Keratinocyte (primary cell): Measurements from ENCODE around the gene ATP7A. TPM values are rescaled to one million over a fixed set of nuclear protein-coding genes. Genes with fewer than 3 reads are reported as not detected.

ENCODE experiments used
- DNase-seq: peaks from one replicate; pipeline ENCODE4 v3.0.0-alpha.2; 2011; ENCODE audit warnings: low read depth, missing footprints, low spot score
- FAIRE-seq: peaks from 2 replicates; lab custom pipeline; 2011; peaks lifted over from hg19 to GRCh38; lab: Jason Lieb, UNC
- H2AFZ ChIP-seq: 2 replicates; pipeline ENCODE4 v1.6.0; 2012; ENCODE audit warnings: low read length, control low read depth, inconsistent platforms; ENCODE audit not compliant: control insufficient read depth
- H3K27ac ChIP-seq: 2 replicates; pipeline ENCODE4 v1.5.1; 2011; ENCODE audit warnings: low read length; ENCODE audit not compliant: control insufficient read depth, insufficient read depth
- H3K27me3 ChIP-seq: 3 replicates; pipeline ENCODE4 v1.6.0; 2011; ENCODE audit warnings: low read length; ENCODE audit not compliant: control insufficient read depth, insufficient read depth; ENCODE audit errors: extremely low read depth
- H3K36me3 ChIP-seq, 2 experiments: 2 replicates in 1 of 2; 3 replicates in 1 of 2; pipeline ENCODE4 v1.5.1; 2011; ENCODE audit warnings: low read length in 2 of 2, mild to moderate bottlenecking in 1 of 2; ENCODE audit not compliant: control insufficient read depth in 2 of 2, insufficient read depth in 2 of 2; ENCODE audit errors: extremely low read depth in 1 of 2
- H3K4me1 ChIP-seq: 3 replicates; pipeline ENCODE4 v1.5.1; 2011; ENCODE audit warnings: low read length; ENCODE audit not compliant: control insufficient read depth, insufficient read depth; ENCODE audit errors: extremely low read depth
- H3K4me2 ChIP-seq: 3 replicates; pipeline ENCODE4 v1.6.0; 2011; ENCODE audit warnings: low read depth, low read length; ENCODE audit not compliant: control insufficient read depth, insufficient read depth; ENCODE audit errors: extremely low read depth
- H3K4me3 ChIP-seq, 3 experiments: fragments of 200-600 bp in 1 of 3; sonication (generic) in 1 of 3; 2 replicates in 2 of 3; 3 replicates in 1 of 3; pipeline ENCODE4 v1.5.1; 2011 to 2016; ENCODE audit warnings: low read length in 3 of 3, mild to moderate bottlenecking in 3 of 3, control low read depth in 2 of 3, inconsistent platforms in 1 of 3, low read depth in 1 of 3, mixed read lengths in 1 of 3, mixed run types in 1 of 3, moderate library complexity in 1 of 3; ENCODE audit not compliant: control insufficient read depth in 2 of 3, insufficient read depth in 2 of 3; ENCODE audit errors: extremely low read depth in 1 of 3
- H3K79me2 ChIP-seq: 2 replicates; pipeline ENCODE4 v1.6.0; 2012; ENCODE audit warnings: low read length; ENCODE audit not compliant: control insufficient read depth, insufficient read depth
- H3K9ac ChIP-seq: 3 replicates; pipeline ENCODE4 v1.6.0; 2011; ENCODE audit warnings: low read length; ENCODE audit not compliant: control insufficient read depth, insufficient read depth; ENCODE audit errors: extremely low read depth
- H3K9me1 ChIP-seq: 3 replicates; pipeline ENCODE4 v1.6.0; 2011; ENCODE audit warnings: low read length; ENCODE audit not compliant: control insufficient read depth, insufficient read depth; ENCODE audit errors: extremely low read depth
- H3K9me3 ChIP-seq: 2 replicates; pipeline ENCODE4 v1.5.1; 2012; ENCODE audit warnings: low read depth, low read length; ENCODE audit not compliant: control insufficient read depth
- H4K20me1 ChIP-seq: 3 replicates; pipeline ENCODE4 v1.6.0; 2011; ENCODE audit warnings: low read length; ENCODE audit not compliant: control insufficient read depth, insufficient read depth; ENCODE audit errors: extremely low read depth
- EZH2 ChIP-seq: IDR thresholded peaks from one replicate; pipeline ENCODE4 v1.6.1; 2012; ENCODE audit warnings: inconsistent platforms, mild to moderate bottlenecking, low read length, moderate library complexity
- dilution Hi-C: fragments of 300-500 bp; cut with MboI; formaldehyde crosslinking; loops from one replicate; pipeline ENCODE4 v1.7.0; 2020; ENCODE audit warnings: low sequenced_read_pairs; ENCODE audit not compliant: extremely low pct_ligation_motif_present
- polyA plus RNA-seq, 5 experiments: library from polyadenylated mRNA; depleted of rRNA in 3 of 5; stranded (reverse) in 3 of 5; stranded (forward) in 1 of 5; unstranded in 1 of 5; fragments of >200 nt; gene quantifications; 1 replicate in 1 of 5; 2 replicates in 3 of 5; 3 replicates in 1 of 5; pipeline versions ENCODE4 v1.2.1 to v1.2.3, GENCODE V29; 2011 to 2012; ENCODE audit warnings: missing spikeins in 2 of 5, low read depth in 1 of 5, low replicate concordance in 1 of 5
- TF ChIP-seq, protein P1 (sequence below), 3 experiments: IDR thresholded peaks in 1 of 3; conservative IDR thresholded peaks in 1 of 3; optimal IDR thresholded peaks in 1 of 3; 2 replicates in 2 of 3; 3 replicates in 1 of 3; pipeline versions ENCODE3 to v1.5.1; 2011; ENCODE audit warnings: low read length in 3 of 3, mild to moderate bottlenecking in 3 of 3, moderate library complexity in 2 of 3, control low read depth in 1 of 3, inconsistent platforms in 1 of 3; ENCODE audit not compliant: insufficient read depth in 2 of 3; ENCODE audit errors: extremely low read depth in 1 of 3

Gene ATP7A
- polyA plus RNA-seq, 1 donor (not counting 4 experiments of a cell fraction or from before 2014, with no cell fraction given) = 4.0 TPM

DNA sequence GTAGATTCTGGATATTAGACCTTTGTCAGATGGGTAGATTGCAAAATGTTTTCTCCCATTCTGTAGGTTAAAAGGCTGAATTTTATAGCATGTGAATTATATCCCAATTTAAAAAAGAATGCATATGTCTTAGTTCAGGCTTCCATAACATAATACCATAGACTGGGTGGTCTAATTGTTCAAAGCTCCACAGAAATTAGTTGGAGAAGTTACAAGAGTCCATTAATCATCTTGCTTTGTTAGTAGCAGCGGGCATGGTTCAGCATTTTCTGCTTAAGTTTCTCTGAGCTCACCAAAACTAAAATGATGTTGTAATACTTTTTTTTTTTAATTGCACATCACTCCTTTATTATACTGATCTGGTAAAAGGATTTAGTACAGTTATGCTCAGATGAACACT is 57.1 kb downstream of the ATP7A start:
- H3K4me2 ChIP-seq = no peak overlapping the region
- H3K27me3 ChIP-seq = no peaks in the 10 kb centered on the region
- DNase-seq (no peak), FAIRE-seq (no peak)
- no peak for TF ChIP-seq EZH2
- H3K9ac ChIP-seq = no peak overlapping the region
- no peaks in the 10 kb centered on the region for H3K4me1 ChIP-seq
- no peak overlapping the region for H3K27ac ChIP-seq
- no peaks in the 10 kb centered on the region for H3K36me3 ChIP-seq
- no peaks in the 10 kb centered on the region for H3K9me3 ChIP-seq
- no peaks in the 10 kb centered on the region for H3K79me2 ChIP-seq
- H3K4me3 ChIP-seq = no peak overlapping the region
- H4K20me1 ChIP-seq = no peaks in the 10 kb centered on the region
- dilution Hi-C loops = no loop called here
- H2AFZ ChIP-seq = no peak overlapping the region
- H3K9me1 ChIP-seq = no peaks in the 10 kb centered on the region

DNA sequence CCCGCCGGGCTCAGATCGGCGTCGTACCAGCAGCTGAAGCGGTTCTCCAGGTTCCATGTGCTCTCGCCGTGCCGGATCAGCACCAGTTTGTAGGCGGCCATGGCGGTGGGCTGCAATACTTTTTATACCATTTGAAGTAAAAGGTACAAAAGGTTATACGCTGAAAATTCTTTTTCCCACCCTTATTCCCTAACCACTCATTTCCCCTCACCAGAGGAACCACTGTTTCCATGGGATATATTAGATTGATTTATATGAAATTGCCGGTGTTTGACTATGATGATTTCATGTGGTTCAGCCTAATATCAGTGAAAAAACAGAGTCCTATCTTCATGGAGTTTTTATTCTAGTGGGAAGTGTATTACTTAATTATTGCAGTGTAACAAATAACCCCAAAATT is 59.0 kb downstream of the ATP7A start, which contains the start of gene PGAM4:
PGAM4 (minus strand) TSS at position 101 of the 400 bp plus-strand sequence; CDS start at position 101, 0 bp downstream.
- Histone ChIP-seq H3K4me1 (no peaks in the 10 kb centered on the region), H3K4me2 (no peak within 1 kb of the TSS), H3K36me3 (no peaks in the 10 kb centered on the region), H3K9ac (no peak within 1 kb of the TSS), H3K9me3 (no peaks in the 10 kb centered on the region), H3K4me3 (no peak within 1 kb of the TSS), H3K27me3 (no peaks in the 10 kb centered on the region), H2AFZ (no peak within 1 kb of the TSS), H3K27ac (no peak within 1 kb of the TSS), H4K20me1 (no peaks in the 10 kb centered on the region), H3K9me1 (no peaks in the 10 kb centered on the region), H3K79me2 (no peaks in the 10 kb centered on the region)
- no peak for DNase-seq
- FAIRE-seq = no peak
- dilution Hi-C loops = no loop called here
- no peak for TF ChIP-seq EZH2

DNA sequence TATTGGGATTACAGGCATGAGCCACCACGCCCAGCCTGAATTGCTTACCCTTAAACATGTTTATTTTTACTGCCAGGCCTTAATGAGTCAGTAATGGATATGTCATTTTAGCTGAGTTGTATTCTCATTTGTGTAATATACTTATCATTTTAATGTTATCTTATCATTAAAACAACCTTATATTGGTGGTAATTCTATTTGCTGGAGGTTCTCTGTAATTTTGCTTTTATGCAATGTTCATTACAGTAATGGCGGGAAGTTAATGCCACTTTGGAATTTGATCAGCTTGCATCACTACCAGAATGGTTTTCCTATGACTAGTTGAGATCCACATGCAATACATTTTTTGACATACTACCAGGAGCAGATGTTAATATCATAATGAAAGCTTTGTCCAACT is 65.3 kb downstream of the ATP7A start:
- Histone ChIP-seq H3K27ac (no peak overlapping the region), H3K4me3 (no peak overlapping the region), H3K27me3 (no peaks in the 10 kb centered on the region), H3K9me3 (no peaks in the 10 kb centered on the region), H3K36me3 (no peaks in the 10 kb centered on the region), H3K79me2 (no peaks in the 10 kb centered on the region), H3K9ac (no peak overlapping the region), H2AFZ (no peak overlapping the region), H4K20me1 (no peaks in the 10 kb centered on the region), H3K9me1 (no peaks in the 10 kb centered on the region), H3K4me1 (no peaks in the 10 kb centered on the region), H3K4me2 (no peak overlapping the region)
- dilution Hi-C loops = no loop called here
- DNase-seq (no peak), FAIRE-seq (no peak)
- TF ChIP-seq EZH2 = no peak
- TF ChIP-seq, protein P1, sequence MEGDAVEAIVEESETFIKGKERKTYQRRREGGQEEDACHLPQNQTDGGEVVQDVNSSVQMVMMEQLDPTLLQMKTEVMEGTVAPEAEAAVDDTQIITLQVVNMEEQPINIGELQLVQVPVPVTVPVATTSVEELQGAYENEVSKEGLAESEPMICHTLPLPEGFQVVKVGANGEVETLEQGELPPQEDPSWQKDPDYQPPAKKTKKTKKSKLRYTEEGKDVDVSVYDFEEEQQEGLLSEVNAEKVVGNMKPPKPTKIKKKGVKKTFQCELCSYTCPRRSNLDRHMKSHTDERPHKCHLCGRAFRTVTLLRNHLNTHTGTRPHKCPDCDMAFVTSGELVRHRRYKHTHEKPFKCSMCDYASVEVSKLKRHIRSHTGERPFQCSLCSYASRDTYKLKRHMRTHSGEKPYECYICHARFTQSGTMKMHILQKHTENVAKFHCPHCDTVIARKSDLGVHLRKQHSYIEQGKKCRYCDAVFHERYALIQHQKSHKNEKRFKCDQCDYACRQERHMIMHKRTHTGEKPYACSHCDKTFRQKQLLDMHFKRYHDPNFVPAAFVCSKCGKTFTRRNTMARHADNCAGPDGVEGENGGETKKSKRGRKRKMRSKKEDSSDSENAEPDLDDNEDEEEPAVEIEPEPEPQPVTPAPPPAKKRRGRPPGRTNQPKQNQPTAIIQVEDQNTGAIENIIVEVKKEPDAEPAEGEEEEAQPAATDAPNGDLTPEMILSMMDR (optimal IDR thresholded peaks at IDR 0.05 in 1 of 3, IDR thresholded peaks at IDR 0.05 in 1 of 3, conservative IDR thresholded peaks at IDR 0.05 in 1 of 3; ENCODE audit: extremely low read depth in 1 of 3, insufficient read depth in 2 of 3, low read length in 3 of 3) = no peak
